GM13976 (cell line): ENCODE data around the gene RALGDS.

Source experiments
- DNase-seq: peaks from one replicate; pipeline ENCODE4 v3.0.0; 2012; ENCODE audit warnings: low spot score
- in situ Hi-C: fragments of 300-500 bp; cut with MboI; formaldehyde crosslinking; loops from one replicate; pipeline ENCODE4 v1.12.0; 2022; ENCODE audit warnings: low sequenced_read_pairs, mixed read lengths, inconsistent platforms; ENCODE audit not compliant: unreplicated experiment
- TF ChIP-seq, protein P1 (sequence below): IDR thresholded peaks from 2 replicates; pipeline ENCODE4 v1.5.1; 2012; ENCODE audit warnings: borderline replicate concordance, mild to moderate bottlenecking; ENCODE audit not compliant: insufficient read depth; ENCODE audit errors: extremely low read depth, missing control alignments, control extremely low read depth

The RALGDS gene

DNA sequence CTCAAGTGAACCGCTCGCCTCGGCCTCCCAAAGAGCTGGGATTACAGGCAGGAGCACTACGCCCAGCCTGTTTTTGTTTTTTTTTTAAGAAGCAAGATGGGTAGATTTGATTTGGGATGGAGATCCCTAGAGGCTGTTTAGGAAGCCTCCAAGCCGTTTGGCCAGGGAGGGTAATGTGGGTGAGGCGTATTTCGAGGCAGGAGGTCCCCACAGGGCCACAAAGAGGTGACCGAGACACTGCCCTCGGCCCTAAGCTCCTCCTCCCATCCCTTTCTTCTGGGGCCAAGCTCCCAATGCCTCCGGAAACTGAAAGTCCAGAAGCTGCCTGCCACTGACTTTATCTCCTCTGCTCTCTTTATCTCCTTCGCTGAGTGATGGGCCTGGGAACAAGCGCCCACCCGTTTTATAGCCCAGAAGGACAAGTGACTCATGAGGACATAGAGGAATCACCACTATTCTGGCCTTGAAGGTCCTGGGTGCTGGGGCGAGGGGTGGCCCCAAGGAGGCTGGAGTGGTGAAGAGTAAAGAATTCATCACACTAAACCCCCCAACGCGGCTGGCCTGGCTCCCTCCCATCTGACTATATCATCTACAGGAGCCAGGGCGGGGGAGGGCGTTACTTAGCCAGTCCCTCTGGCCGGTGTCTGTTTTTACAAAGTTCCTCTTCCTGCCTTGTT is 2.0 kb upstream of the RALGDS start:
- no peak for DNase-seq
- in situ Hi-C loops = no loop called here
- TF ChIP-seq, protein P1, sequence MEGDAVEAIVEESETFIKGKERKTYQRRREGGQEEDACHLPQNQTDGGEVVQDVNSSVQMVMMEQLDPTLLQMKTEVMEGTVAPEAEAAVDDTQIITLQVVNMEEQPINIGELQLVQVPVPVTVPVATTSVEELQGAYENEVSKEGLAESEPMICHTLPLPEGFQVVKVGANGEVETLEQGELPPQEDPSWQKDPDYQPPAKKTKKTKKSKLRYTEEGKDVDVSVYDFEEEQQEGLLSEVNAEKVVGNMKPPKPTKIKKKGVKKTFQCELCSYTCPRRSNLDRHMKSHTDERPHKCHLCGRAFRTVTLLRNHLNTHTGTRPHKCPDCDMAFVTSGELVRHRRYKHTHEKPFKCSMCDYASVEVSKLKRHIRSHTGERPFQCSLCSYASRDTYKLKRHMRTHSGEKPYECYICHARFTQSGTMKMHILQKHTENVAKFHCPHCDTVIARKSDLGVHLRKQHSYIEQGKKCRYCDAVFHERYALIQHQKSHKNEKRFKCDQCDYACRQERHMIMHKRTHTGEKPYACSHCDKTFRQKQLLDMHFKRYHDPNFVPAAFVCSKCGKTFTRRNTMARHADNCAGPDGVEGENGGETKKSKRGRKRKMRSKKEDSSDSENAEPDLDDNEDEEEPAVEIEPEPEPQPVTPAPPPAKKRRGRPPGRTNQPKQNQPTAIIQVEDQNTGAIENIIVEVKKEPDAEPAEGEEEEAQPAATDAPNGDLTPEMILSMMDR = no peak

DNA sequence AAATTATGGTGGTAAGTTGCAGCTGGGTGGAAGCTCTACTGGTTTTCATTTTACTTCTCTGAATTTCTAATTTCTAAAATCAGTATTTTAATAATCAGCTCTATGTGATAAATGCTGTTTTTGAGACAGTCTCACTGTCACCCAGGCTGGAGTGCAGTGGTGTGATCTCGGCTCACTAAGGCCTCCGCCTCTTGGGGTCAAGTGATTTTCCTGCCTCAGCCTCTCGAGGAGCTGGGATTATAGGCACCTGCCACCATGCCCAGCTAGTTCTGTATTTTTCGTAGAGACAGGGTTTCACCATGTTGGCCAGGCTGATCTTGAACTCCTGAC is 1.5 kb upstream of the RALGDS start:
- in situ Hi-C loops = no loop called here
- TF ChIP-seq, protein P1 = no peak
- DNase-seq = no peak

DNA sequence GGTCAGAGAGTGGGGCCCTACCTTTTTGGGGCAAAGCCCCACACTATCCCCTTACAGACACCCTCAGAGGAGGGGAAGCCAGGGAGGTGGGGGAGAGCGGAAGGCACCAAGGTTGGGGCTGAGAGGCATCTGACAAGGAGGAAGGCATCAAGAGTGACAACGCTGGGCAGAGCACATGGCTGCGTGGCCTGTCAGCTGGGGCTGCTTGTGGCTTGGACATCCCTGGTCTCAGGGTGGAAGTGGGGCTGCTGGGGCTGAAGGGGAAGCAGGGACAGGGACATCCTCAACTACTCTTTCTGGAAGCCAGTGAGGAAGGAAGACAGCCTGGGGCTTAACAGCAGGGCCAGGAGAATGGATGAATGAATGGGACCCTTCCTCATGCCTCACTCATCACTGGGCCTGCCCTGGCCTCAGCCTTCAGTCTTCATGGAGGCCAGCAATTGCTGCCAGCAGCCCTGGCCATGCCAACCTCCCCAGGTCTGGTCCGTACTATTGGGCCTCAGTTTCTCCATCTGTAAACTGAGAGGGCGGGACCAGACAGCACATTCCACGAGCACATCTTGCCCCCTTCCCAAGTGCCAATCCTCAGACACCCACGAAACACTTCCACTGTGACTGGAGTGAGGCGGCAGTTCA is 993 bp upstream of the RALGDS start:
- in situ Hi-C loops = no loop called here
- TF ChIP-seq, protein P1 = no peak
- DNase-seq = no peak

DNA sequence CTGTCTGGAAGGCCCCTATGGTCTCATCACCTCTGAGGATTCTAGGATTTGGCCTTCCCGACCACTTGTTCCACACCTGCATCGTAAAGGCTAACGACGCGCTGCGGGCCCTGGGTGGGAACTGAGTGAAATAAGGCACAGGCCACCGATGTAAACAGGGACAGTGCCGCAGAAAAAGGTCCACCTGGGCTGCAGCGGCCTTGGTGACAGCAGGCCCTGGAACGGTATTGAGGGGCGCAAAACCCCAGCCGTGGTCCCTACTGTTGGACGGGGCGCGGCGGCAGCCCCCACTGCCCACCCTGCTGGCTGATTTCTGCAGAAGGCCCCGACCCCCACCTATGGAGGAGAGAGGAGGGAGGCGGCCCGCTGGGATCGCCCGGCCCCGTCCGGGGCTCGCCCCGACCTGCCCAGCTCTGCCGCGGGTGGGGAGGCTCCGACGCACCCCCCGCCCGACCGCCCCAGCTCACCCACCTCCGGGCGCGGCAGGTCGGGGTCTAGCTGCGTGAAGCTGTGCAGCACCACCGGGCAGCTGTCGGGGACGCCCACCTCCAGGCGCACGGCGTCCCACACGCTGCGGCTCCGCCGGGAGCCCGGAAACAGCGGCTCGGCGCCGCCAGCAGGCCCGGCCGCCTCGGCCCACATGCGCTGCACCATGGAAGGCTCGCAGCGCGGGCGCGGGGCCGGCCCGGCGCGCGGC is 391 bp downstream of the RALGDS start:
- DNase-seq = no peak
- TF ChIP-seq, protein P1 = no peak
- in situ Hi-C loops = no loop called here

DNA sequence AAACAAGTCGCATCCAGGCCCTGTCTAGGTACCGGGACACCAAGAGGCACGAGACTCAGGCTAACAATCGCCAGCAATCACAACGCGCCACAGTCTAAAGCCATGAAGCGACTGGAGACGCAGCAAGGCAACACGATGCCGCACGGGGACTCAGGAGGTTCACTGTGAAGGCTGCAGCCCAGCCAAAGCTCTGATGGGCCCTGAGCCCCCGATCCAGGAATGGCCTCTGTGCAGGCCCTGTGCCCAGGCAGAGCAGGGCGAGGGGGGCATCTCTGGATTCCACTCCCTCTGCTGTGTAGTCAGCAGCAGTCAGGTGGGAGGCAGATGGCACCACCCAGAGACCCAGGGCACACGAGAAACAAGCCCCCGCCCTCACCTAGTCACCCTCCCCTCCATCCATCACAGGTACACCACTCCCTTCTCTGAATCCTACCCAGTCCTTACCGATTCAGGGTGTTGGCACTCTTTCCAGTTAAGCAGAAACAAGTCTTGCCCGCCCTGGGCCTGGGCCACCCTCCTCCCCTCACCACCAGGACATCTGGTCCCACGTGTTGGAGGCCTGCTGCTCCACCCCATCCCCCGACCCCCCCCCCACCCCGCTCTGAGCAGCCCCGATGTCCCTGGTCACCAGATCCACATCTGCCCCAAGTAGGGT is 1.1 kb downstream of the RALGDS start:
- TF ChIP-seq, protein P1 = no peak
- DNase-seq = no peak
- in situ Hi-C loops = no loop called here

DNA sequence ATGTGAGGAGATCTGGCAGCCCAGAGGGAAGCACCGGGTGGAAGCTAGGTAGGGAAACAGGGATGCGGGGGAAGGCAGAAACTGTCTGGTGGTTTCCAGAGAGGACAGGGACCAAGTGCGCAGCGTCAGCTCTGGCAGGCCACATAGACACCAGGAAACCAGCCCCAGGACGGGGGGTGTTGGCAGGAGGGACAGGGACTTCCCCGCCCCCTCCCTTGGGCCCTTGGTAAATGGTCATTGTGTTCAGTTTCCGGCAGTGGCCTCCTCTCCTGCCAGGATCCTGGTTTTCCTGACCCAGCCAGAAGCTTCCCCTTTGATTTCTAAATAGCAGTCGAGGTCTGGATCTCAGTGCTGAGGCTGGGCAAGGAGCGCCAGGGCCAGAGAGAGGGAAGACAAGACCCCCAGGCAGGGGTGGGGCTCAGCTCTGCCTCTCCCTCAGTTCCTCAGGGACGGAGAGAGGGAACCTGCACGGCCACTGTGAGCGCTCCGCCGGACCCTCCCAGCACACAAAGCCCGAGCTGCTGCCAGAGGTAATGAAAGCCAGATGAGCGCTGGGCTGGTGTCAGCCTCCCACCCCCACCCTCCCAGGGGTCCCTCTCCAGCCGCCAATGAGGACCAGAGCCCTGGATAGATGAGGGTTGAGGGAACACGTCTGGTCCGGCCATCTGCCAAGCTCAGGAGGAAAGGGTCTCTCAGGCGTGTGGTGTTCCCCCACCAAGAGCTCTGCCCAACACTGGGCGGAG is 1.8 kb downstream of the RALGDS start:
- in situ Hi-C loops = no loop called here
- TF ChIP-seq, protein P1 = no peak
- no peak for DNase-seq
